Stimulated activated CD4-positive, alpha-beta T cell treated with anti-CD3 and anti-CD28 coated beads, Interleukin-12 subunit alpha, Interleukin-12 subunit beta, amount 100 ng/mL, for 48 hours (primary cell): Measurements from ENCODE around the gene ALOX12.
A peak's percentile ranks its signal among the peaks of the same experiment; 100 is the strongest.
"Not testable (repeated sequence)": the region's sequence is repeated elsewhere in the genome, so short reads cannot be mapped to it uniquely, and the experiment has no call there.

Source experiments
- DNase-seq, 3 donors: peaks; one replicate each; pipeline ENCODE4 v3.0.0-alpha.2; 2020; ENCODE audit warnings: low read depth in 2 of 3, low spot score in 1 of 3

ALOX12 gene

GRCh38 chr17:6995500-6996255, at the start of gene ALOX12:
ALOX12 (plus strand) TSS chr17:6996049; CDS start chr17:6996118, 69 bp downstream.
- no peak for DNase-seq

- DNase-seq, result no peak
Measured at GRCh38 chr17:6947745-6948144, 48.1 kb upstream of the ALOX12 start.

DNA sequence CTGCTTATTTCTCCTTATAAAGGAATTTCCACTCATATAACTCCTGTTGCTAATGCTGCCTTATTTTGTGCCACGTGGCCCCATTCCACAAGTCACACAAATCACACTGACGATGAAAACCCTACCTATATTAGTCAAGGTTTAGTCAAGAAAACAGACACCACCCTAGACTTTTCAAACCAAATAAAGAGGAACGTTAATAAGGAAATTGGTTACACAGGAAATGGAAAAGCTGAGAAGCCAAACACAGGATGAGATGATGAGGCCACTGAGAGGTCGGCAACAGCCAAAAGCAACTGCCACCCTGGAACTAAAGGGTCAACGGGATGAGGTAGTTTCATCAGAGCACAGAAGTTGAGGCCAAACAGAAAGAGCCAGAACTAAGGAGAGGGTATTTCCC, 47.3 kb upstream of the ALOX12 start:
- peak in 1 of 3 donors; percentile 11 for DNase-seq

GRCh38 chr17:6948976-6949375, 46.9 kb upstream of the ALOX12 start:
- DNase-seq, result no peak

- not testable (repeated sequence) for DNase-seq
Measured at GRCh38 chr17:6950938-6951337, 44.9 kb upstream of the ALOX12 start.

DNA sequence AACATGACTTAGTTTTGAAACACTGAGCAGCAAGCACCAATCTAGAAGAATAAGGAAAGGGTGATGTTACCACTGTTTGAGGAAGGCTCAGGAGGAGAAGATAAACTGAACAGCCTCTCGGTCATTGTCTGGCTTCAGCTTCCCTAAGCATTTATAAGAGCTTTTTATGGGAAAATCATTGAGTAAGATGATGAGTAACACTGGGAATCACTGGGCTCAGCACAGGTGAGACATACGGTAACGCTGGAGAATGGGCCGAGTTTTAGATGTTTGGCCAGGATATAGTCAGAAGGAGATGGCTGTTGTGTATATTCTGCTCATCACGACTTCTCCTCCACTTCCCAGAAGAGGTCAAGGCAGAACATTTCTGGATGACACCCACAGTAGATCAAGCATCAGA, 42.2 kb upstream of the ALOX12 start:
- no peak for DNase-seq

GRCh38 chr17:6959700-6960099, 36.1 kb upstream of the ALOX12 start:
- no peak for DNase-seq

DNA sequence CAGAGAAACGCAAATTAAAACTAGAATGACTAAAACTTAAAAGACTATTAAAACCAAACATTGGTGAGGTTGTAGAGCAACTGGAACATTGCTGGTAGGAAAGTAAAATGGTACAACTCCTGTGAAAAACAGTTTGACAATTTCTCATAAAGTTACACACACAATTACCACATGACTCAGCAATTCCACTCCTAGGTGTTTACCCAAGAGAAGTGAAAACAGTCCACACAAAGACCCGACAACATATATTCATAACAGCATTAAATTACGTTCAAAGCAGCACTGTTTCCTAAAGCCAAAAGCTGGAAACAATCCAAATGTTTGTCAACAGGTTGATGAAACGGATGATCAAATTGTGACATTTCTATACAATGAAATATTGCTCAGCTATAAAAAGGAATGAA, 26.5 kb upstream of the ALOX12 start:
- peak in 1 of 3 donors; percentile 14 for DNase-seq

DNA sequence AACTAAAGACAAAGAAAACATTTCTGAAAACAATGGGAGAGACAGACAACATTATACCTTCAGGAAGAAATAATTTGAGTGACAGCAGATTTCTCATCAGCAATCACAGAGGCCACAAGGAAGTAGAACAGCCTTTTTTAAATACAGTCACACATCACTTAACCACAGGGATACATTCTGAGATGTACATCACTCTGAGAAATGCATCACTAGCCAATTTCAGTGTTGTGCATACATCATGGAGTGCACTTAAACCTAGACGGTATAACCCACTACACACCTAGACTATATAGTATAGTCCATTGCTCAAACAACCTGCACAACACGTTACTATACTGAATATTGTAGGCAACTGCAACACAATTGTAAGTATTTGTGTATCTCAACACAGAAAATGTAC, 24.9 kb upstream of the ALOX12 start:
- no peak for DNase-seq

DNA sequence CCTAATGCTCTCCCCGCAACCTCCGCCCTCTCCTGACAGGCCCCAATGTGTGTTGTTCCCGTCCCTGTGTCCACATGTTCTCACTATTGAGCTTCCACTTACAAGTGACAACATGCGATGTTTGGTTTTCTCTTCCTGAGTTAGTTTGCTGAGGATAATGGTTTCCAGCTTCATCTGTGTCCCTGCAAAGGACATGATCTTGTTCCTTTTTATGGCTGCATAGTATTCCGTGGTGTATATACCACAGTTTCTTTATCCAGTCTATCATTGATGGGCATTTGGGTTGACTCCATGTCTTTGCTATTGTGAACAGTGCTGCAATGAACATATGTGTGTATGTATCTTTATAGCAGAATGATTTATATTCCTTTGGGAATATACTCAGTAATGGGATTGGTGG, 16.4 kb upstream of the ALOX12 start:
- not testable (repeated sequence) for DNase-seq

GRCh38 chr17:6981426-6981825, 14.4 kb upstream of the ALOX12 start:
- no peak for DNase-seq

GRCh38 chr17:6985266-6985665, 10.6 kb upstream of the ALOX12 start:
- DNase-seq, result no peak

GRCh38 chr17:6986676-6987075, 9.2 kb upstream of the ALOX12 start:
- no peak for DNase-seq

DNA sequence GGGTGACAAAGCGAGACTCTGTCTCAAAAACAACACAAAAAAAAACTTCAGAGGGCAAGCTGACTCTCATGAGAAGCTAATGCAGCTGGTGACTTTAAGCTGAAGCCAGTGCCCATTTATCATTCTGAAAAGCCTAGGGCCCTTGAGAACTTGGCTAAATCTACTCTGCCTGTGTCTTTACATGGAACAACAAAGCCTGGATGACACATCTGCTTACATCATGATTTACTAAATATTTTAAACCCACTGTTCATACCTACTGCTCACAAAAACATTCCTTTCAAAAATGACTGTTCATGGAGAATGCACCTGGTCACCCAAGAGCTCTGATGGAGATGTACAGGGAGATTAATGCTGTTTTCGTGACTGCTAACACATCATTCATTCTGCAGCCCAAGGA, 6.1 kb upstream of the ALOX12 start:
- no peak for DNase-seq

DNA sequence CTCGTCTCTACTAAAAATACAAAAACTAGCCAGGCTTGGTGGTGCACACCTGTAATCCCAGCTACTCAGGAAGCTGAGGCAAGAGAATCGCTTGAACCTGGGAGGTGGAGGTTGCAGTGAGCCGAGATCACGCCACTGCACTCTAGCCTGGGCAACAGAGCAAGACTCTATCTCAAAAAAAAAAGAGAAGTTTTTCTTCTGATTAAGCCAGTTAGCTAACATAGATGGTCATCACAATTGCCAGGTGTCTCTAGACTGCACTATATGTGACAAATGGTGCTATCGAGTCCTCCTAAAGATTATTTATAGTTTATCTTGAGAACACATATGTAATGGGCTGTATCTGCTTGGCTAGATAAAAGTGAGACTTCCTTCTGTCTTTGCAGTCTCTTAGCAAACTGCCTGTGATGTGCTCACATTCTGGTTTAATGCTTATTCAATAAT, 2.2 kb upstream of the ALOX12 start:
- DNase-seq, result not testable (repeated sequence)

GRCh38 chr17:6994118-6994598, 1.7 kb upstream of the ALOX12 start:
- DNase-seq, result no peak

- DNase-seq, result no peak
Measured at GRCh38 chr17:6994666-6995256, 1.1 kb upstream of the ALOX12 start.

GRCh38 chr17:6996256-6997011, 585 bp downstream of the ALOX12 start:
- no peak for DNase-seq

GRCh38 chr17:6997171-6997570, 1.3 kb downstream of the ALOX12 start:
- no peak for DNase-seq

DNA sequence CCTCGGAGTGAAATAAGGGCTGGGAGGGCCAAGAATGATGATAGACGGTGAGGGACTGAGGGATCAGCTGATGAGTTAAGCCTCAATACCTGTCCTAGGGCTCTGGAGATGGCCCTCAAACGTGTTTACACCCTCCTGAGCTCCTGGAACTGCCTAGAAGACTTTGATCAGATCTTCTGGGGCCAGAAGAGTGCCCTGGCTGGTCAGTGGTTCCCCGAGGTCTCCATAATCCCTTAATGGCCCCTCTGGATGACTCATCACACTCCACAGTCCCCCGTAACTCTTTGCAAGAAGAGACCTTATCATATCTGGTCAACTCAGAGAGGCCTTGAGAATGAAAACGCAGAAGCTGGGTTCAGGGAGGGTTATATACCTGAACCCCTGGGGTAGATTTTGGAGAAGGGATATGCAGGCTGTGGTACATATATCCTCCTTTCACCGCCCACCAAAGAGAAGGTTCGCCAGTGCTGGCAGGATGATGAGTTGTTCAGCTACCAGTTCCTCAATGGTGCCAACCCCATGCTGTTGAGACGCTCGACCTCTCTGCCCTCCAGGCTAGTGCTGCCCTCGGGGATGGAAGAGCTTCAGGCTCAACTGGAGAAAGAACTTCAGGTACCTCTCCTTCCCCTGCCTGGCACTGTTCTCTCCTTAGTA, 3.1 kb downstream of the ALOX12 start:
- DNase-seq, result no peak

DNA sequence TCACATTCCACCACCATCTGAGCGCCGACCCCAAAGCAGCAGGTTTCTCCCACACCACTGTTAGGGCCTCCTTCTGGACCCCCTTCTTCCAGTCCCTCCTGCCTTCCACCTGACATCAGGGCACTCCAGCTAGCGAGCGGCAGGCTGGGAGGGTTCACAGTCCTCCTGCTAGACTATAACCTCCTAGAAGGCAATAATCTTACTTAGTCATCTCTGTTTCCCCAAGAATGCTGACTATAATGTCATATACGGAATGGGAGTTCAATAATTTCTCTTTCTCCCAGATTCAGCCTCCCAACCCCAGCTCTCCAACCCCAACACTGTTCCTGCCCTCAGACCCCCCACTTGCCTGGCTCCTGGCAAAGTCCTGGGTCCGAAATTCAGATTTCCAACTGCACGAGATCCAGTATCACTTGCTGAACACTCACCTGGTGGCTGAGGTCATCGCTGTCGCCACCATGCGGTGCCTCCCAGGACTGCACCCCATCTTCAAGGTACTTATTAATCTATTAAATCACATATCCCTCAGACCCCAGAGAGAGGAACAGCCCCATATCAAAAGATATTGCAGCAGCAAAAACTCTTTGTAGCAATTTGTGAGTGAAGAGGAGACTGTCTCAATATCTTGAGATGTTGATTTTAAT, 5.6 kb downstream of the ALOX12 start:
- DNase-seq, result no peak
